ENCODE measurements around the gene FOCAD. TPM values are rescaled to one million over a fixed set of nuclear protein-coding genes. Genes with fewer than 3 reads are reported as not detected.

FOCAD gene
- total RNA-seq, 2 donors from 2014 or later = 42.5 to 50.1 TPM

GRCh38 chr9:20835377-20836286, 151.6 kb downstream of the FOCAD start:
- no peak for TF ChIP-seq CTCF (IDR thresholded peaks at IDR 0.05)
- peaks cover 0 to 7% of the 10 kb centered on the region in 2 donors for H3K4me1 ChIP-seq
- H3K27ac ChIP-seq = no peak overlapping the region

DNA sequence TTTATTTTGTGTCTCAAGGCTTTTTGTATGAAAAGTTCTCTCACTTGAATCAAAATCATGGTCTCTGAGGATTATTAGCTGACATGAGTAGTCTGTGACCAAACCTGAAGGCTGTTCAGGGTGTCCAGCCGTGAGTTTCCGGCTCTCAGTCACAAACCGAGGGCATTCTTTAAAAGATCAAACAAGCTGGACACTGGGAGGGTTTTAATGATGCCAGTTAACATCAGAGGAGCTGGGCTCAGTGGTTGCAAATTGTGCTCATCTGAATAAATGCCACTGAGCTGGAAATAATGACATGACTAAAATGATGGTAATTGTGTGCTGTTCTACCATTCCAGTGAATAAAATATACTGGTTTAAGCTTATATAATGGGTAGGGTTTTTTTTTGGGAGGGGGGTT, 153.1 kb downstream of the FOCAD start:
- TF ChIP-seq CTCF (IDR thresholded peaks at IDR 0.05) = no peak
- Histone ChIP-seq H3K36me3 (no peaks in the 10 kb centered on the region), H3K27ac (no peak overlapping the region), H3K4me1 (peaks cover 0 to 7% of the 10 kb centered on the region in 2 donors), H3K27me3 (no peaks in the 10 kb centered on the region), H3K4me3 (no peak overlapping the region), H3K9me3 (peaks cover 0 to under 1% of the 10 kb centered on the region in 2 donors)
- no peak for DNase-seq (ENCODE audit: low spot score)

More at GRCh38 chr9:20835377-20836286, 151.6 kb downstream of the FOCAD start:
- DNase-seq (ENCODE audit: low spot score) = no peak
- H3K9me3 ChIP-seq = no peaks in the 10 kb centered on the region
- H3K36me3 ChIP-seq = no peaks in the 10 kb centered on the region
- H3K27me3 ChIP-seq = no peaks in the 10 kb centered on the region
- H3K4me3 ChIP-seq = no peak overlapping the region

GRCh38 chr9:20838218-20838617, 154.2 kb downstream of the FOCAD start:
- Histone ChIP-seq H3K4me1 (peaks cover 0 to 7% of the 10 kb centered on the region in 2 donors), H3K27ac (no peak overlapping the region), H3K9me3 (peaks cover 0 to 6% of the 10 kb centered on the region in 2 donors), H3K36me3 (no peaks in the 10 kb centered on the region), H3K4me3 (no peak overlapping the region), H3K27me3 (no peaks in the 10 kb centered on the region)
- DNase-seq (ENCODE audit: low spot score) = no peak
- no peak for TF ChIP-seq CTCF (IDR thresholded peaks at IDR 0.05)

DNA sequence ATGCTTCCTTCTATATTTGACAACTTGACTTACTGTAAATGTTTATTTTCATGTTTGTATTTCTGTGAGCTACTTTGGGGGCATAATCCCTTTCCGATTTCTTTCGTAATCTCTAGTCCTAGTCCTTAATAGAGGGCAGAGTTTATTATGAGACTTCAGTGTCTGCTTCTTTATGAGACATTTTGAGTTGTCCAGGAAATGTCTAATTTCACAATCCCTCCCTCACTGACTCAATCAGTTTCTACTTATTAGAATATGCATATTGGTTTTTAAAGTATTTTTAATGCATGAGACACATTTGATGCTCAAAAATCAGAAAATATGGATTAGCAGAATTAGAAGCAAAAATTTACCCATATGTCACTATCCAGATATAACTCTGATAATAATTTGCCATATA, 160.9 kb downstream of the FOCAD start:
- no peak overlapping the region for H3K27ac ChIP-seq

GRCh38 chr9:20848490-20848889, 164.4 kb downstream of the FOCAD start:
- DNase-seq (ENCODE audit: low spot score) = no peak
- H3K4me3 ChIP-seq = no peak overlapping the region
- H3K9me3 ChIP-seq = no peaks in the 10 kb centered on the region
- no peaks in the 10 kb centered on the region for H3K4me1 ChIP-seq
- no peak overlapping the region for H3K27ac ChIP-seq
- TF ChIP-seq CTCF (IDR thresholded peaks at IDR 0.05) = no peak
- no peaks in the 10 kb centered on the region for H3K27me3 ChIP-seq
- no peaks in the 10 kb centered on the region for H3K36me3 ChIP-seq

More for the DNA sequence above, 160.9 kb downstream of the FOCAD start:
- TF ChIP-seq CTCF (IDR thresholded peaks at IDR 0.05) = no peak
- DNase-seq (ENCODE audit: low spot score) = no peak
- H3K36me3 ChIP-seq = no peaks in the 10 kb centered on the region
- peaks cover 0 to 6% of the 10 kb centered on the region in 2 donors for H3K9me3 ChIP-seq
- H3K27me3 ChIP-seq = no peaks in the 10 kb centered on the region
- H3K4me1 ChIP-seq = no peaks in the 10 kb centered on the region
- H3K4me3 ChIP-seq = no peak overlapping the region
